Endothelial cell of umbilical vein (primary cell): ENCODE measurements around the gene INHBE. TPM values are rescaled to one million over a fixed set of nuclear protein-coding genes. Genes with fewer than 3 reads are reported as not detected.

Experiments
- BruUV-seq: library from RNA; stranded (reverse); fragments of 400-500 nt; replicated peaks from 2 replicates; lab custom pipeline; 2021; lab: Mats Ljungman, UMichigan
- CTCF ChIA-PET: fragments of 300-600, 350-600 bp; sonication (Branson Sonifier 250); formaldehyde crosslinking; loops from one replicate; lab custom pipeline; 2021; ENCODE audit warnings: antibody characterized with exemption, inconsistent platforms; lab: Charles Lee
- POLR2A ChIA-PET: fragments of 300-600, 350-600 bp; sonication (Branson Sonifier 250); formaldehyde crosslinking; loops from one replicate; lab custom pipeline; 2021; ENCODE audit warnings: antibody characterized with exemption, inconsistent platforms; lab: Charles Lee
- DNase-seq: peaks from one replicate; pipeline ENCODE4 v3.0.0-alpha.2; 2011; ENCODE audit warnings: low read depth, low spot score
- FAIRE-seq: peaks from 2 replicates; lab custom pipeline; 2011; peaks lifted over from hg19 to GRCh38; lab: Jason Lieb, UNC
- H2AFZ ChIP-seq: 2 replicates; pipeline ENCODE4 v1.6.0; 2012; ENCODE audit warnings: low read depth, low read length, control low read depth, inconsistent platforms
- H3K27ac ChIP-seq: 2 replicates; pipeline ENCODE4 v1.5.1; 2011; ENCODE audit warnings: low read depth, mild to moderate bottlenecking, control low read depth, low read length, moderate library complexity; ENCODE audit not compliant: insufficient read depth
- H3K27me3 ChIP-seq, 2 experiments: 2 replicates each; pipeline versions ENCODE4 v1.6.0 to v1.6.1; 2011; ENCODE audit warnings: low read length in 2 of 2, mixed read lengths in 1 of 2; ENCODE audit not compliant: control insufficient read depth in 2 of 2, insufficient read depth in 2 of 2
- H3K36me3 ChIP-seq, 2 experiments: 2 replicates in 1 of 2; 3 replicates in 1 of 2; pipeline ENCODE4 v1.5.1; 2011; ENCODE audit warnings: low read length in 2 of 2, mild to moderate bottlenecking in 1 of 2, moderate library complexity in 1 of 2; ENCODE audit not compliant: control insufficient read depth in 2 of 2, insufficient read depth in 2 of 2; ENCODE audit errors: extremely low read depth in 1 of 2
- H3K4me1 ChIP-seq: 3 replicates; pipeline ENCODE4 v1.5.1; 2011; ENCODE audit warnings: mild to moderate bottlenecking, low read length; ENCODE audit not compliant: control insufficient read depth, insufficient read depth; ENCODE audit errors: extremely low read depth
- H3K4me2 ChIP-seq: 2 replicates; pipeline ENCODE4 v1.6.1; 2011; ENCODE audit warnings: low read length, control low read depth, mixed read lengths; ENCODE audit not compliant: insufficient read depth
- H3K4me3 ChIP-seq, 3 experiments: fragments of 200-600 bp in 1 of 3; sonication (generic), shearing (Covaris generic) in 1 of 3; replicated peaks in 1 of 3; 2 replicates each; pipeline ENCODE4 v1.5.1; 2011 to 2016; ENCODE audit warnings: control low read depth in 3 of 3, low read length in 3 of 3, mild to moderate bottlenecking in 2 of 3, inconsistent platforms in 1 of 3, low read depth in 1 of 3, moderate library complexity in 1 of 3; ENCODE audit not compliant: insufficient read depth in 1 of 3
- H3K79me2 ChIP-seq: 2 replicates; pipeline ENCODE4 v1.6.0; 2012; ENCODE audit warnings: low read length, inconsistent platforms; ENCODE audit not compliant: control insufficient read depth, insufficient read depth
- H3K9ac ChIP-seq: replicated peaks from 2 replicates; pipeline ENCODE3; 2011; ENCODE audit warnings: low read length, control low read depth; ENCODE audit not compliant: insufficient read depth; ENCODE audit errors: extremely low read depth
- H3K9me1 ChIP-seq: replicated peaks from 3 replicates; pipeline ENCODE4 v1.6.0; 2011; ENCODE audit warnings: mild to moderate bottlenecking, low read length; ENCODE audit not compliant: control insufficient read depth, insufficient read depth; ENCODE audit errors: extremely low read depth
- H3K9me3 ChIP-seq: replicated peaks from 2 replicates; pipeline ENCODE4 v1.5.1; 2012; ENCODE audit warnings: low read length, inconsistent platforms; ENCODE audit not compliant: control insufficient read depth, insufficient read depth
- H4K20me1 ChIP-seq: replicated peaks from 2 replicates; pipeline ENCODE3; 2011; ENCODE audit warnings: mild to moderate bottlenecking, low read length; ENCODE audit not compliant: control insufficient read depth, insufficient read depth; ENCODE audit errors: extremely low read depth
- EZH2 ChIP-seq: IDR thresholded peaks from 2 replicates; pipeline ENCODE4 v1.6.1; 2012; ENCODE audit warnings: borderline replicate concordance, low read depth, mild to moderate bottlenecking, moderate library complexity, low read length, inconsistent platforms; ENCODE audit not compliant: severe bottlenecking
- FOS ChIP-seq: IDR thresholded peaks from 2 replicates; pipeline ENCODE4 v1.6.1; 2011; ENCODE audit warnings: mild to moderate bottlenecking, low read length, moderate library complexity, borderline replicate concordance; ENCODE audit not compliant: insufficient read depth
- GATA2 ChIP-seq: IDR thresholded peaks from 2 replicates; pipeline ENCODE4 v1.7.0; 2011; ENCODE audit warnings: low read depth, mild to moderate bottlenecking, moderate library complexity, mixed read lengths, low read length; ENCODE audit not compliant: insufficient read length, insufficient read depth
- JUN ChIP-seq: IDR thresholded peaks from 2 replicates; pipeline ENCODE4 v1.6.1; 2011; ENCODE audit warnings: borderline replicate concordance, low read depth; ENCODE audit not compliant: insufficient read length, insufficient read depth
- MYC ChIP-seq: IDR thresholded peaks from one replicate; pipeline ENCODE4 v1.6.1; 2011; ENCODE audit warnings: mild to moderate bottlenecking, low read depth, low read length
- POLR2A ChIP-seq: IDR thresholded peaks from 2 replicates; pipeline ENCODE4 v1.6.1; 2012; ENCODE audit warnings: low read depth, mild to moderate bottlenecking, control low read depth, low read length
- POLR2AphosphoS5 ChIP-seq: IDR thresholded peaks from 2 replicates; pipeline ENCODE4 v1.6.1; 2012; ENCODE audit warnings: low read depth, mild to moderate bottlenecking, control low read depth, low read length, moderate library complexity; ENCODE audit not compliant: insufficient read depth
- dilution Hi-C: fragments of 300-500 bp; cut with MboI; formaldehyde crosslinking; loops from one replicate; pipeline ENCODE4 v1.15.0; 2019; ENCODE audit warnings: low sequenced_read_pairs; ENCODE audit not compliant: extremely low pct_ligation_motif_present
- intact Hi-C: fragments of 100-400 bp; cut with micrococcal nuclease; formaldehyde crosslinking; loops from one replicate; pipeline ENCODE4 v1.10.0; 2022
- polyA plus RNA-seq, 4 experiments: library from polyadenylated mRNA; depleted of rRNA in 3 of 4; stranded (reverse) in 3 of 4; unstranded in 1 of 4; fragments of >200 nt; gene quantifications; 2 replicates each; pipeline versions ENCODE4 v1.2.1 to v1.2.3, GENCODE V29; 2011 to 2012; ENCODE audit warnings: missing spikeins in 1 of 4
- total RNA-seq: library from RNA; stranded (reverse); gene quantifications from 2 replicates; pipeline ENCODE4 v1.2.3, GENCODE V29; 2021
- TF ChIP-seq, protein P1 (sequence below), 2 donors: IDR thresholded peaks; 1 replicate in 1 of 2; 2 replicates in 1 of 2; pipeline ENCODE4 v1.5.1; 2011; ENCODE audit warnings: low read length in 2 of 2, mild to moderate bottlenecking in 2 of 2, moderate library complexity in 2 of 2, control low read depth in 1 of 2, inconsistent platforms in 1 of 2, low read depth in 1 of 2; ENCODE audit not compliant: insufficient read depth in 1 of 2; ENCODE audit errors: extremely low read depth in 1 of 2
- TF ChIP-seq, protein P2 (sequence below): IDR thresholded peaks from 2 replicates; pipeline ENCODE4 v1.6.1; 2011; ENCODE audit not compliant: insufficient read depth, insufficient read length

INHBE gene
- total and polyA plus RNA-seq, 2 donors (not counting 3 experiments of a cell fraction or from before 2014, with no cell fraction given), result not detected

- TF ChIP-seq POLR2A (no peak), POLR2AphosphoS5 (no peak), GATA2 (no peak), FOS (no peak), EZH2 (no peak), MYC (no peak), JUN (no peak)
- TF ChIP-seq, protein P1, sequence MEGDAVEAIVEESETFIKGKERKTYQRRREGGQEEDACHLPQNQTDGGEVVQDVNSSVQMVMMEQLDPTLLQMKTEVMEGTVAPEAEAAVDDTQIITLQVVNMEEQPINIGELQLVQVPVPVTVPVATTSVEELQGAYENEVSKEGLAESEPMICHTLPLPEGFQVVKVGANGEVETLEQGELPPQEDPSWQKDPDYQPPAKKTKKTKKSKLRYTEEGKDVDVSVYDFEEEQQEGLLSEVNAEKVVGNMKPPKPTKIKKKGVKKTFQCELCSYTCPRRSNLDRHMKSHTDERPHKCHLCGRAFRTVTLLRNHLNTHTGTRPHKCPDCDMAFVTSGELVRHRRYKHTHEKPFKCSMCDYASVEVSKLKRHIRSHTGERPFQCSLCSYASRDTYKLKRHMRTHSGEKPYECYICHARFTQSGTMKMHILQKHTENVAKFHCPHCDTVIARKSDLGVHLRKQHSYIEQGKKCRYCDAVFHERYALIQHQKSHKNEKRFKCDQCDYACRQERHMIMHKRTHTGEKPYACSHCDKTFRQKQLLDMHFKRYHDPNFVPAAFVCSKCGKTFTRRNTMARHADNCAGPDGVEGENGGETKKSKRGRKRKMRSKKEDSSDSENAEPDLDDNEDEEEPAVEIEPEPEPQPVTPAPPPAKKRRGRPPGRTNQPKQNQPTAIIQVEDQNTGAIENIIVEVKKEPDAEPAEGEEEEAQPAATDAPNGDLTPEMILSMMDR (IDR thresholded peaks at IDR 0.05; ENCODE audit: extremely low read depth in 1 of 2, insufficient read depth in 1 of 2, low read depth in 1 of 2, low read length in 2 of 2), result no peak
- TF ChIP-seq, protein P2, sequence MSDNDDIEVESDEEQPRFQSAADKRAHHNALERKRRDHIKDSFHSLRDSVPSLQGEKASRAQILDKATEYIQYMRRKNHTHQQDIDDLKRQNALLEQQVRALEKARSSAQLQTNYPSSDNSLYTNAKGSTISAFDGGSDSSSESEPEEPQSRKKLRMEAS, result no peak
- H3K36me3 ChIP-seq, result no peaks in the 10 kb centered on the region
- H3K27me3 ChIP-seq, result peaks cover 5 to 10% of the 10 kb centered on the region in 2 experiments
- FAIRE-seq (no peak), DNase-seq (no peak)
- no peaks in the 10 kb centered on the region for H3K79me2 ChIP-seq
- CTCF ChIA-PET, result no interaction called here
- no peaks in the 10 kb centered on the region for H3K9me3 ChIP-seq
- H3K4me1 ChIP-seq, result peaks cover 14% of the 10 kb centered on the region
- H2AFZ ChIP-seq, result no peak overlapping the region
- H3K27ac ChIP-seq, result no peak overlapping the region
- dilution Hi-C loops (no loop called here), intact Hi-C loops (no loop called here)
- POLR2A ChIA-PET, result interaction anchor here (0.6 kb wide), 1 partner anchor 147 kb away, joined by 4 read pairs; no protein-coding TSS in a partner anchor
- no TSS peak for BruUV-seq
- H3K4me2 ChIP-seq, result no peak overlapping the region
- H3K9me1 ChIP-seq, result no peaks in the 10 kb centered on the region
- no peaks in the 10 kb centered on the region for H4K20me1 ChIP-seq
- no peak overlapping the region for H3K9ac ChIP-seq
- no peak overlapping the region for H3K4me3 ChIP-seq
Observed at GRCh38 chr12:57460841-57461275, 5.8 kb downstream of the INHBE start.
